Bladder microvascular endothelial cell (primary cell): Measurements from ENCODE around the gene DAG1. TPM values are rescaled to one million over a fixed set of nuclear protein-coding genes. Genes with fewer than 3 reads are reported as not detected.

ENCODE experiments used
- total RNA-seq: library from RNA; depleted of rRNA; stranded (reverse); fragments of >200 nt; gene quantifications from 2 replicates; pipeline ENCODE4 v1.2.3, GENCODE V29; 2014

The DAG1 gene
- 23.2 and 53.4 TPM in 2 replicates for total RNA-seq

GRCh38 chr3:49469936-49470713 lies at the start of gene DAG1:
DAG1 (plus strand) TSS chr3:49470267; CDS start chr3:49510535, 40,268 bp downstream.

GRCh38 chr3:49422379-49423248 lies 47.5 kb upstream of the DAG1 start, which contains the start of gene AMT:
AMT (minus strand) TSS chr3:49422473; CDS start chr3:49422450, 23 bp downstream.

GRCh38 chr3:49553692-49554632 lies 83.9 kb downstream of the DAG1 start, which contains the start of gene BSN:
BSN (plus strand) TSS chr3:49554477; CDS start chr3:49554603, 126 bp downstream.

Other genes starting within 250 kb of the DAG1 start
- 0.97 and 2.0 TPM in 2 replicates for gene C3orf62, start 193.0 kb upstream of the DAG1 start, total RNA-seq
- gene USP4, start 130.2 kb upstream of the DAG1 start, total RNA-seq = 24.4 and 47.2 TPM in 2 replicates
- 523 and 630 TPM in 2 replicates for gene GPX1, start 111.9 kb upstream of the DAG1 start, total RNA-seq
- gene RHOA, start 58.3 kb upstream of the DAG1 start, total RNA-seq = 496 and 514 TPM in 2 replicates
- gene TCTA, start 57.8 kb upstream of the DAG1 start, total RNA-seq = 9.7 and 20.8 TPM in 2 replicates
- gene AMT, start 47.8 kb upstream of the DAG1 start, total RNA-seq = 0.65 and 1.4 TPM in 2 replicates
- 2.9 and 13.1 TPM in 2 replicates for gene NICN1, start 40.9 kb upstream of the DAG1 start, total RNA-seq
- under 0.01 and 0.06 TPM in 2 replicates for gene BSN, start 84.2 kb downstream of the DAG1 start, total RNA-seq
- gene APEH, start 204.1 kb downstream of the DAG1 start, total RNA-seq = 86.5 and 87.7 TPM in 2 replicates
- gene MST1, start 219.2 kb downstream of the DAG1 start, total RNA-seq = 1.1 and 4.0 TPM in 2 replicates
- gene RNF123, start 219.3 kb downstream of the DAG1 start, total RNA-seq = 17.2 and 37.1 TPM in 2 replicates
- not detected in 2 replicates for gene AMIGO3, start 249.4 kb downstream of the DAG1 start, total RNA-seq